ENCODE data around the gene PLCB4.

- TF ChIP-seq POLR2A (IDR thresholded peaks at IDR 0.05), result no peak
- TF ChIP-seq CTCF (IDR thresholded peaks at IDR 0.05), result no peak
Measured at GRCh38 chr20:9460518-9460917, 391.6 kb downstream of the PLCB4 start.
